ENCODE measurements around the gene TXNDC8.

DNA sequence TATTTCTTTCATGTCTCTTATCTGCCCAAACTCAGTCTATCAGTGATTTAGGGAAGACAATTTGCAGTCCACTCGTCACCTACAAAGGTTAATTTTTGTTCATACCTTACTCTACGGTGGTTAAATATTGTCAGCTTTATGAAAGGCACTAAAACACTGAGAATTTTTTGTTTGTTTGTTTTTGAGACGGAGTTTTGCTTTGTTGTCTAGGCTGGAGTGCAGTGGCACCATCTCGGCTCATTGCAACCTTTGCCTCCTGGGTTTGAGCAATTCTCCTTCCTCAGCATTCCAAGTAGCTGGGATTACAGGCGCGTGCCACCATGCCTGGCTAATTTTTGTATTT is 55.0 kb downstream of the TXNDC8 start:
- TF ChIP-seq, protein P1, sequence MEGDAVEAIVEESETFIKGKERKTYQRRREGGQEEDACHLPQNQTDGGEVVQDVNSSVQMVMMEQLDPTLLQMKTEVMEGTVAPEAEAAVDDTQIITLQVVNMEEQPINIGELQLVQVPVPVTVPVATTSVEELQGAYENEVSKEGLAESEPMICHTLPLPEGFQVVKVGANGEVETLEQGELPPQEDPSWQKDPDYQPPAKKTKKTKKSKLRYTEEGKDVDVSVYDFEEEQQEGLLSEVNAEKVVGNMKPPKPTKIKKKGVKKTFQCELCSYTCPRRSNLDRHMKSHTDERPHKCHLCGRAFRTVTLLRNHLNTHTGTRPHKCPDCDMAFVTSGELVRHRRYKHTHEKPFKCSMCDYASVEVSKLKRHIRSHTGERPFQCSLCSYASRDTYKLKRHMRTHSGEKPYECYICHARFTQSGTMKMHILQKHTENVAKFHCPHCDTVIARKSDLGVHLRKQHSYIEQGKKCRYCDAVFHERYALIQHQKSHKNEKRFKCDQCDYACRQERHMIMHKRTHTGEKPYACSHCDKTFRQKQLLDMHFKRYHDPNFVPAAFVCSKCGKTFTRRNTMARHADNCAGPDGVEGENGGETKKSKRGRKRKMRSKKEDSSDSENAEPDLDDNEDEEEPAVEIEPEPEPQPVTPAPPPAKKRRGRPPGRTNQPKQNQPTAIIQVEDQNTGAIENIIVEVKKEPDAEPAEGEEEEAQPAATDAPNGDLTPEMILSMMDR (IDR thresholded peaks at IDR 0.05), result no peak
- TF ChIP-seq EZH2 (IDR thresholded peaks at IDR 0.05), result no peak

Data from neural progenitor cell (in vitro differentiated cells).